ENCODE measurements around the gene ZBTB17. TPM values are rescaled to one million over a fixed set of nuclear protein-coding genes. Genes with fewer than 3 reads are reported as not detected.

Gene ZBTB17
- total and polyA plus RNA-seq, 9 of the 15 experiments (the other 6 are each of a cell fraction or from before 2014, with no cell fraction given), result 1.1 to 53.4 (median 29.6) TPM

DNA sequence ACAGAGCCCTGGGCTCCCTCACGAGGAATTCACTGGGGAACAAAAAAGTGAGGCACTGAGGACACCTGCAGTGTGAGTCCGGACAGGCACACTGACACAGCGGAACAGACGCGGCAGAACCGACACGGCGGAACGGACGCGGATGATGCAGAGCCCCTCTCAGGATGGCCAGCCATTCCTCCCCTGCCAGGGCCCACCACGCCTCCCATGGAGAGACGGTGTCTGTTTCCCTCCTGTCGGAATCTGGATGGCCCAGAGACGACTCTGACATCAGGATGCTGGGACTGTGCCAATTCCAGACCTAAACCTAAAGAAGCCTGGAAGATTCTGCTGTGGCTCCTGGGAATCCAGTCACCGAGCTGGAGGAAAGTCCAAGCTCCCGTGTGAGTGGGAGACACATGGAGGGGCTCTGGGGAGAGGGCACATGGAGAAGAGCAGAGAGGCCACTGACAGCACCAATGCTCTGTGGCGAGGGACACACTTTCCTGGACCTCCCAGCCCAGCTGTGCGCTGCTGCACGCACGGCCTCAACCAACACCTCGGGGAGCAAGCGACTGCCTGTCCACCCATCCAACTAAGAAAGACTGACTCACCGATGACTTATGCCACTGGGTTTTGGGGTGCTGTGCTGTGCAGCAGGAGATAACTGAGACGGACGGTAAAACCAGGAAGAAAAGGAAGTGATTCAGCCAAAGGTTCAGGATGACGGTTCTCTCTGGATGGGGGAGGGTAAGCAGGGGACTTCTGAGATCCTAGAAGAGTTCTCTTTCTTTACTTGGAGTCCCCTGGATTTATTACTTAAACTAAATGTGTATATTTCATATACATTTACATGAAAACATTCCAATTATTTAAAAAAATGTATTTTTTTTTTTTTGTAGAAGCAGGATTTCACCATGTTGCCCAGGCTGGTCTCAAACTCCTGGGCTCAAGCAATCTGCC is 23.3 kb downstream of the ZBTB17 start (continued):
- TF ChIP-seq, protein P1, sequence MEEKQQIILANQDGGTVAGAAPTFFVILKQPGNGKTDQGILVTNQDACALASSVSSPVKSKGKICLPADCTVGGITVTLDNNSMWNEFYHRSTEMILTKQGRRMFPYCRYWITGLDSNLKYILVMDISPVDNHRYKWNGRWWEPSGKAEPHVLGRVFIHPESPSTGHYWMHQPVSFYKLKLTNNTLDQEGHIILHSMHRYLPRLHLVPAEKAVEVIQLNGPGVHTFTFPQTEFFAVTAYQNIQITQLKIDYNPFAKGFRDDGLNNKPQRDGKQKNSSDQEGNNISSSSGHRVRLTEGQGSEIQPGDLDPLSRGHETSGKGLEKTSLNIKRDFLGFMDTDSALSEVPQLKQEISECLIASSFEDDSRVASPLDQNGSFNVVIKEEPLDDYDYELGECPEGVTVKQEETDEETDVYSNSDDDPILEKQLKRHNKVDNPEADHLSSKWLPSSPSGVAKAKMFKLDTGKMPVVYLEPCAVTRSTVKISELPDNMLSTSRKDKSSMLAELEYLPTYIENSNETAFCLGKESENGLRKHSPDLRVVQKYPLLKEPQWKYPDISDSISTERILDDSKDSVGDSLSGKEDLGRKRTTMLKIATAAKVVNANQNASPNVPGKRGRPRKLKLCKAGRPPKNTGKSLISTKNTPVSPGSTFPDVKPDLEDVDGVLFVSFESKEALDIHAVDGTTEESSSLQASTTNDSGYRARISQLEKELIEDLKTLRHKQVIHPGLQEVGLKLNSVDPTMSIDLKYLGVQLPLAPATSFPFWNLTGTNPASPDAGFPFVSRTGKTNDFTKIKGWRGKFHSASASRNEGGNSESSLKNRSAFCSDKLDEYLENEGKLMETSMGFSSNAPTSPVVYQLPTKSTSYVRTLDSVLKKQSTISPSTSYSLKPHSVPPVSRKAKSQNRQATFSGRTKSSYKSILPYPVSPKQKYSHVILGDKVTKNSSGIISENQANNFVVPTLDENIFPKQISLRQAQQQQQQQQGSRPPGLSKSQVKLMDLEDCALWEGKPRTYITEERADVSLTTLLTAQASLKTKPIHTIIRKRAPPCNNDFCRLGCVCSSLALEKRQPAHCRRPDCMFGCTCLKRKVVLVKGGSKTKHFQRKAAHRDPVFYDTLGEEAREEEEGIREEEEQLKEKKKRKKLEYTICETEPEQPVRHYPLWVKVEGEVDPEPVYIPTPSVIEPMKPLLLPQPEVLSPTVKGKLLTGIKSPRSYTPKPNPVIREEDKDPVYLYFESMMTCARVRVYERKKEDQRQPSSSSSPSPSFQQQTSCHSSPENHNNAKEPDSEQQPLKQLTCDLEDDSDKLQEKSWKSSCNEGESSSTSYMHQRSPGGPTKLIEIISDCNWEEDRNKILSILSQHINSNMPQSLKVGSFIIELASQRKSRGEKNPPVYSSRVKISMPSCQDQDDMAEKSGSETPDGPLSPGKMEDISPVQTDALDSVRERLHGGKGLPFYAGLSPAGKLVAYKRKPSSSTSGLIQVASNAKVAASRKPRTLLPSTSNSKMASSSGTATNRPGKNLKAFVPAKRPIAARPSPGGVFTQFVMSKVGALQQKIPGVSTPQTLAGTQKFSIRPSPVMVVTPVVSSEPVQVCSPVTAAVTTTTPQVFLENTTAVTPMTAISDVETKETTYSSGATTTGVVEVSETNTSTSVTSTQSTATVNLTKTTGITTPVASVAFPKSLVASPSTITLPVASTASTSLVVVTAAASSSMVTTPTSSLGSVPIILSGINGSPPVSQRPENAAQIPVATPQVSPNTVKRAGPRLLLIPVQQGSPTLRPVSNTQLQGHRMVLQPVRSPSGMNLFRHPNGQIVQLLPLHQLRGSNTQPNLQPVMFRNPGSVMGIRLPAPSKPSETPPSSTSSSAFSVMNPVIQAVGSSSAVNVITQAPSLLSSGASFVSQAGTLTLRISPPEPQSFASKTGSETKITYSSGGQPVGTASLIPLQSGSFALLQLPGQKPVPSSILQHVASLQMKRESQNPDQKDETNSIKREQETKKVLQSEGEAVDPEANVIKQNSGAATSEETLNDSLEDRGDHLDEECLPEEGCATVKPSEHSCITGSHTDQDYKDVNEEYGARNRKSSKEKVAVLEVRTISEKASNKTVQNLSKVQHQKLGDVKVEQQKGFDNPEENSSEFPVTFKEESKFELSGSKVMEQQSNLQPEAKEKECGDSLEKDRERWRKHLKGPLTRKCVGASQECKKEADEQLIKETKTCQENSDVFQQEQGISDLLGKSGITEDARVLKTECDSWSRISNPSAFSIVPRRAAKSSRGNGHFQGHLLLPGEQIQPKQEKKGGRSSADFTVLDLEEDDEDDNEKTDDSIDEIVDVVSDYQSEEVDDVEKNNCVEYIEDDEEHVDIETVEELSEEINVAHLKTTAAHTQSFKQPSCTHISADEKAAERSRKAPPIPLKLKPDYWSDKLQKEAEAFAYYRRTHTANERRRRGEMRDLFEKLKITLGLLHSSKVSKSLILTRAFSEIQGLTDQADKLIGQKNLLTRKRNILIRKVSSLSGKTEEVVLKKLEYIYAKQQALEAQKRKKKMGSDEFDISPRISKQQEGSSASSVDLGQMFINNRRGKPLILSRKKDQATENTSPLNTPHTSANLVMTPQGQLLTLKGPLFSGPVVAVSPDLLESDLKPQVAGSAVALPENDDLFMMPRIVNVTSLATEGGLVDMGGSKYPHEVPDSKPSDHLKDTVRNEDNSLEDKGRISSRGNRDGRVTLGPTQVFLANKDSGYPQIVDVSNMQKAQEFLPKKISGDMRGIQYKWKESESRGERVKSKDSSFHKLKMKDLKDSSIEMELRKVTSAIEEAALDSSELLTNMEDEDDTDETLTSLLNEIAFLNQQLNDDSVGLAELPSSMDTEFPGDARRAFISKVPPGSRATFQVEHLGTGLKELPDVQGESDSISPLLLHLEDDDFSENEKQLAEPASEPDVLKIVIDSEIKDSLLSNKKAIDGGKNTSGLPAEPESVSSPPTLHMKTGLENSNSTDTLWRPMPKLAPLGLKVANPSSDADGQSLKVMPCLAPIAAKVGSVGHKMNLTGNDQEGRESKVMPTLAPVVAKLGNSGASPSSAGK (IDR thresholded peaks at IDR 0.05), result peak; percentile 77
- TF ChIP-seq DIDO1 (tag; IDR thresholded peaks at IDR 0.05; ENCODE audit: low read depth) (no peak; the same call in 1 of the 2 replicates), ATF1 (CRISPR knock-in tag; IDR thresholded peaks at IDR 0.05) (no peak), ATF1 (tag; IDR thresholded peaks at IDR 0.05) (peak; percentile 77), CHD2 (IDR thresholded peaks at IDR 0.05; ENCODE audit: low read depth, low read length) (peak; percentile 74), PRPF4 (IDR thresholded peaks at IDR 0.05; ENCODE audit: insufficient read depth, low read depth, low read length, poor library complexity, severe bottlenecking) (no peak), NFE2 (IDR thresholded peaks at IDR 0.05; ENCODE audit: low read depth) (peak; percentile 95), HLTF (IDR thresholded peaks at IDR 0.05) (peak; percentile 59; the same call in 1 of the 2 replicates), HDAC3 (IDR thresholded peaks at IDR 0.05; ENCODE audit: borderline replicate concordance, partially characterized antibody) (peak; percentile 94), HNRNPLL (IDR thresholded peaks at IDR 0.05; ENCODE audit: low read depth, low read length, poor library complexity, severe bottlenecking) (peak; percentile 6), ZC3H4 (CRISPR knock-in tag; IDR thresholded peaks at IDR 0.05; ENCODE audit: borderline replicate concordance) (no peak), ZNF695 (CRISPR knock-in tag; IDR thresholded peaks at IDR 0.05) (no peak), E2F3 (CRISPR knock-in tag; IDR thresholded peaks at IDR 0.05) (0 out of 2 replicates have a peak, but pooled peaks have one; percentile 12)

Measured in K562 (cell line).